Cerebellar cortex (tissue), 1 donor: ENCODE data around the gene PTPN22.

Source experiments
- DNase-seq: peaks from one replicate; pipeline ENCODE4 v3.0.0-alpha.2; 2015; ENCODE audit warnings: low spot score

Gene PTPN22

GRCh38 chr1:113887402-113888175 is 16.1 kb upstream of the PTPN22 start, which contains the start of gene BCL2L15:
Gene BCL2L15, minus strand, starts transcription at chr1:113887581. Its CDS starts 206 bp downstream, at chr1:113887375.
- DNase-seq = no peak

- DNase-seq = no peak
These were observed 15.2 kb upstream of the PTPN22 start for GRCh38 chr1:113886417-113887401.

GRCh38 chr1:113881661-113882060 is 10.1 kb upstream of the PTPN22 start:
- peak; percentile 91 for DNase-seq

- DNase-seq = no peak
These were observed 8.2 kb upstream of the PTPN22 start for GRCh38 chr1:113879739-113880038.

GRCh38 chr1:113876176-113876575 is 4.7 kb upstream of the PTPN22 start:
- DNase-seq = no peak

- peak; percentile 96 for DNase-seq
These were observed 4.2 kb upstream of the PTPN22 start for GRCh38 chr1:113875714-113876113.

- DNase-seq = peak; percentile 39
These were observed 2.7 kb upstream of the PTPN22 start for GRCh38 chr1:113874012-113874879.

- no peak for DNase-seq
These were observed 865 bp upstream of the PTPN22 start for GRCh38 chr1:113872219-113872935.

GRCh38 chr1:113870778-113871177 is 734 bp downstream of the PTPN22 start:
- DNase-seq = no peak

GRCh38 chr1:113868387-113869083 is 3.0 kb downstream of the PTPN22 start:
- DNase-seq = no peak

- no peak for DNase-seq
These were observed 9.9 kb downstream of the PTPN22 start for GRCh38 chr1:113861641-113862040.

GRCh38 chr1:113860891-113861290 is 10.6 kb downstream of the PTPN22 start:
- DNase-seq = no peak

- DNase-seq = no peak
These were observed 11.9 kb downstream of the PTPN22 start for GRCh38 chr1:113859478-113860175.

GRCh38 chr1:113858982-113859381 is 12.5 kb downstream of the PTPN22 start:
- no peak for DNase-seq

GRCh38 chr1:113858418-113858817 is 13.1 kb downstream of the PTPN22 start:
- DNase-seq = no peak

- no peak for DNase-seq
These were observed 13.7 kb downstream of the PTPN22 start for GRCh38 chr1:113857776-113858175.

GRCh38 chr1:113856401-113856790 is 15.1 kb downstream of the PTPN22 start:
- DNase-seq = no peak

GRCh38 chr1:113855630-113856400 is 15.7 kb downstream of the PTPN22 start:
- DNase-seq = no peak

- DNase-seq = no peak
These were observed 17.3 kb downstream of the PTPN22 start for GRCh38 chr1:113854234-113854633.
